IMR-90 (cell line): ENCODE measurements around the gene IFT52. TPM values are rescaled to one million over a fixed set of nuclear protein-coding genes. Genes with fewer than 3 reads are reported as not detected.

Source experiments
- ATAC-seq: fragments of 200-7000 bp; cut with Tn5 transposase; 2 replicates; pipeline ENCODE4 v1.9.1; 2020; ENCODE audit warnings: low read depth, mild to moderate bottlenecking, moderate library complexity
- BruUV-seq: library from RNA; stranded (reverse); fragments of 400-500 nt; replicated peaks from 2 replicates; lab custom pipeline; 2021; lab: Mats Ljungman, UMichigan
- CTCF ChIA-PET: fragments of 300-600 bp; formaldehyde crosslinking; extraction: SDS; loops from one replicate; lab custom pipeline; 2021; ENCODE audit warnings: antibody characterized with exemption; lab: Yijun Ruan, JAX
- POLR2A ChIA-PET: fragments of 300-600 bp; sonication (Branson Sonifier 250); formaldehyde crosslinking; loops from one replicate; lab custom pipeline; 2022; ENCODE audit warnings: antibody characterized with exemption; ENCODE audit not compliant: unreplicated experiment; lab: Charles Lee
- DNase-seq: peaks from one replicate; pipeline ENCODE4 v3.0.0; 2013
- H2AFZ ChIP-seq: replicated peaks from 2 replicates; pipeline ENCODE3; 2013; ENCODE audit warnings: low read length, mild to moderate bottlenecking; ENCODE audit not compliant: poor library complexity
- H2AK5ac ChIP-seq: 2 replicates; pipeline ENCODE4 v1.6.1; 2013; ENCODE audit warnings: low read depth, low read length, inconsistent platforms
- H2AK9ac ChIP-seq: replicated peaks from 2 replicates; pipeline ENCODE3; 2013; ENCODE audit warnings: mild to moderate bottlenecking, low read depth, low read length, moderate library complexity; ENCODE audit not compliant: poor library complexity
- H2BK120ac ChIP-seq: 2 replicates; pipeline ENCODE4 v1.6.1; 2013; ENCODE audit warnings: low read depth, low read length, inconsistent platforms
- H2BK15ac ChIP-seq: 3 replicates; pipeline ENCODE4 v1.6.1; 2013; ENCODE audit warnings: low read depth, low read length, inconsistent platforms
- H2BK20ac ChIP-seq: 2 replicates; pipeline ENCODE4 v1.6.1; 2013; ENCODE audit warnings: low read depth, mild to moderate bottlenecking, inconsistent platforms, low read length, moderate library complexity
- H2BK5ac ChIP-seq: 2 replicates; pipeline ENCODE4 v1.6.1; 2013; ENCODE audit warnings: mild to moderate bottlenecking, low read depth, low read length, inconsistent platforms; ENCODE audit not compliant: poor library complexity, severe bottlenecking
- H3K14ac ChIP-seq: replicated peaks from 2 replicates; pipeline ENCODE4 v1.6.1; 2013; ENCODE audit warnings: low read depth, low read length, inconsistent platforms
- H3K18ac ChIP-seq: 2 replicates; pipeline ENCODE4 v1.6.1; 2013; ENCODE audit warnings: low read depth, low read length, control low read depth
- H3K23ac ChIP-seq: 2 replicates; pipeline ENCODE4 v1.6.1; 2013; ENCODE audit warnings: low read depth, low read length, inconsistent platforms
- H3K27ac ChIP-seq: 2 replicates; pipeline ENCODE4 v1.5.1; 2013; ENCODE audit warnings: mild to moderate bottlenecking, control low read depth, low read length; ENCODE audit not compliant: insufficient read depth
- H3K27me3 ChIP-seq: 2 replicates; pipeline ENCODE4 v1.6.1; 2013; ENCODE audit warnings: low read length; ENCODE audit not compliant: control insufficient read depth, insufficient read depth
- H3K36me3 ChIP-seq: 2 replicates; pipeline ENCODE4 v1.6.1; 2013; ENCODE audit warnings: low read length, mixed read lengths; ENCODE audit not compliant: control insufficient read depth, insufficient read depth
- H3K4ac ChIP-seq: 2 replicates; pipeline ENCODE4 v1.6.1; 2013; ENCODE audit warnings: low read depth, low read length, inconsistent platforms
- H3K4me1 ChIP-seq: 2 replicates; pipeline ENCODE4 v1.6.1; 2013; ENCODE audit warnings: low read length, mixed read lengths; ENCODE audit not compliant: control insufficient read depth, insufficient read depth
- H3K4me2 ChIP-seq: 2 replicates; pipeline ENCODE4 v1.6.1; 2013; ENCODE audit warnings: low read depth, mild to moderate bottlenecking, control low read depth, low read length, moderate library complexity
- H3K4me3 ChIP-seq: 2 replicates; pipeline ENCODE4 v1.5.1; 2013; ENCODE audit warnings: low read depth, mild to moderate bottlenecking, control low read depth, low read length, moderate library complexity; ENCODE audit not compliant: insufficient read depth
- H3K56ac ChIP-seq: 2 replicates; pipeline ENCODE4 v1.6.1; 2013; ENCODE audit warnings: low read length, inconsistent platforms; ENCODE audit not compliant: insufficient read depth; ENCODE audit errors: extremely low read depth
- H3K79me1 ChIP-seq, 2 experiments: 2 replicates each; pipeline ENCODE4 v1.6.1; 2013; ENCODE audit warnings: low read length in 2 of 2, inconsistent platforms in 1 of 2, low read depth in 1 of 2
- H3K9ac ChIP-seq: 2 replicates; pipeline ENCODE4 v1.6.1; 2013; ENCODE audit warnings: low read depth, low read length, control low read depth
- H3K9me1 ChIP-seq: 2 replicates; pipeline ENCODE4 v1.6.1; 2013; ENCODE audit warnings: low read length, inconsistent platforms; ENCODE audit not compliant: insufficient read depth
- H3K9me3 ChIP-seq: 2 replicates; pipeline ENCODE4 v1.6.1; 2013; ENCODE audit warnings: low read length; ENCODE audit not compliant: control insufficient read depth, insufficient read depth
- H4K20me1 ChIP-seq: 2 replicates; pipeline ENCODE4 v1.6.1; 2013; ENCODE audit warnings: low read length, inconsistent platforms; ENCODE audit not compliant: insufficient read depth
- H4K5ac ChIP-seq: 2 replicates; pipeline ENCODE4 v1.6.1; 2013; ENCODE audit warnings: mild to moderate bottlenecking, low read depth, low read length, control low read depth
- H4K8ac ChIP-seq, 2 experiments: 2 replicates each; pipeline ENCODE4 v1.6.1; 2013; ENCODE audit warnings: low read depth in 2 of 2, low read length in 2 of 2, control low read depth in 1 of 2, inconsistent platforms in 1 of 2
- H4K91ac ChIP-seq: 2 replicates; pipeline ENCODE4 v1.6.1; 2013; ENCODE audit warnings: low read depth, low read length, inconsistent platforms; ENCODE audit not compliant: insufficient read depth
- MXI1 ChIP-seq: IDR thresholded peaks from 2 replicates; pipeline ENCODE4 v1.6.1; 2012; ENCODE audit warnings: low read depth, mild to moderate bottlenecking, low read length, moderate library complexity, borderline replicate concordance
- POLR2A ChIP-seq: IDR thresholded peaks from 2 replicates; pipeline ENCODE4 v1.6.1; 2012; ENCODE audit warnings: mild to moderate bottlenecking, low read depth, low read length
- RAD21 ChIP-seq: IDR thresholded peaks from 2 replicates; pipeline ENCODE4 v1.6.1; 2012; ENCODE audit warnings: low read length, improper control_type of control experiment
- SMC3 ChIP-seq: fragments of 150-350 bp; IDR thresholded peaks from 2 replicates; pipeline ENCODE4 v1.6.1; 2016; ENCODE audit warnings: low read depth, mild to moderate bottlenecking, antibody characterized with exemption, low read length, moderate library complexity
- USF2 ChIP-seq: fragments of 150-350 bp; IDR thresholded peaks from 2 replicates; pipeline ENCODE4 v1.6.1; 2017; ENCODE audit warnings: mild to moderate bottlenecking, antibody characterized with exemption, low read length, low read depth
- WGBS, 2 experiments: methylation state at CpG; one replicate each; pipeline versions ENCODE4 v1.1.5 to v1.1.7; 2013; ENCODE audit warnings: missing lambda C conversion rate in 2 of 2; ENCODE audit not compliant: insufficient read length in 1 of 2; ENCODE audit errors: extremely low coverage in 2 of 2; 5-methylcytosine and 5-hydroxymethylcytosine counted together
- dilution Hi-C: fragments of 300-500 bp; cut with HindIII; formaldehyde crosslinking; loops from one replicate; pipeline ENCODE4 v1.14.3; 2018; ENCODE audit warnings: low sequenced_read_pairs; ENCODE audit not compliant: unreplicated experiment
- in situ Hi-C: fragments of 300-500 bp; cut with MboI; formaldehyde crosslinking; loops from 3 replicates; pipeline ENCODE4 v1.14.3; 2019; ENCODE audit warnings: low sequenced_read_pairs, inconsistent platforms, mixed read lengths
- intact Hi-C: fragments of 100-400 bp; cut with micrococcal nuclease; formaldehyde crosslinking; loops from 2 replicates; pipeline ENCODE4 v1.10.0; 2022
- polyA plus RNA-seq, 3 experiments: library from polyadenylated mRNA; depleted of rRNA; stranded (reverse); fragments of >200 nt; gene quantifications; 2 replicates each; pipeline ENCODE4 v1.2.3, GENCODE V29; 2012; ENCODE audit warnings: low replicate concordance in 1 of 3
- total RNA-seq: library from RNA; depleted of rRNA; stranded (reverse); fragments of >200 nt; gene quantifications from 2 replicates; pipeline ENCODE4 v1.2.3, GENCODE V29; 2012
- TF ChIP-seq, protein P1 (sequence below): conservative IDR thresholded peaks from 2 replicates; pipeline ENCODE4 v1.5.1; 2012; ENCODE audit warnings: mild to moderate bottlenecking, low read depth, low read length, improper control_type of control experiment

IFT52 gene
- total and polyA plus RNA-seq, 2 of the 4 experiments (the other 2 are of a cell fraction), result 31.2 to 55.6 TPM

DNA sequence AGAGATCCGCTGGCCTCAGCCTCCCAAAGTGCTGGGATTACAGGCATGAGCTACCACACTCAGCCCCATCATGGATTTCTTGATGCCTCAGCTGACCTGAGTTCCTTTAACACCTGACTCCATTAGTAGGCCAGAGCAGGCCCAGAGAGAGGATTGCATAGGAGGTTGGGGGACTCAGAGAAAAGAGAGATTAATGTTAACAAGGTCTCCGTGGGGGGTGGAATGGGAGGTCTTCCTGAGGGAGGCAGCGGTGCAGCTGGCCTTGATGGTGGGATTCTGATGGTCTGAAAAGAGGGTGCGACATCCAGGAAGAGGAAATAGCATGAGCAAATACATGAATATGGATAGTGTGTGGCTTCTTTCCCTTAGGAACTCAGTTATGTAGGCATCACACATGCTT, 22.0 kb upstream of the IFT52 start:
- H3K56ac ChIP-seq, result no peak overlapping the region
- no peaks in the 10 kb centered on the region; the same call in 1 of the 2 replicates for H3K9me1 ChIP-seq
- no CpG with 5 or more reads among the region's 4 CpGs for WGBS, 2 experiments
- no peak overlapping the region for H2BK5ac ChIP-seq
- peaks cover 11% of the 10 kb centered on the region; the same call in 1 of the 2 replicates for H3K27me3 ChIP-seq
- POLR2A ChIA-PET, result no interaction called here
- ATAC-seq, result no peak
- TF ChIP-seq MXI1, result no peak
- TF ChIP-seq POLR2A, result no peak
- TF ChIP-seq SMC3, result no peak
- TF ChIP-seq, protein P1, sequence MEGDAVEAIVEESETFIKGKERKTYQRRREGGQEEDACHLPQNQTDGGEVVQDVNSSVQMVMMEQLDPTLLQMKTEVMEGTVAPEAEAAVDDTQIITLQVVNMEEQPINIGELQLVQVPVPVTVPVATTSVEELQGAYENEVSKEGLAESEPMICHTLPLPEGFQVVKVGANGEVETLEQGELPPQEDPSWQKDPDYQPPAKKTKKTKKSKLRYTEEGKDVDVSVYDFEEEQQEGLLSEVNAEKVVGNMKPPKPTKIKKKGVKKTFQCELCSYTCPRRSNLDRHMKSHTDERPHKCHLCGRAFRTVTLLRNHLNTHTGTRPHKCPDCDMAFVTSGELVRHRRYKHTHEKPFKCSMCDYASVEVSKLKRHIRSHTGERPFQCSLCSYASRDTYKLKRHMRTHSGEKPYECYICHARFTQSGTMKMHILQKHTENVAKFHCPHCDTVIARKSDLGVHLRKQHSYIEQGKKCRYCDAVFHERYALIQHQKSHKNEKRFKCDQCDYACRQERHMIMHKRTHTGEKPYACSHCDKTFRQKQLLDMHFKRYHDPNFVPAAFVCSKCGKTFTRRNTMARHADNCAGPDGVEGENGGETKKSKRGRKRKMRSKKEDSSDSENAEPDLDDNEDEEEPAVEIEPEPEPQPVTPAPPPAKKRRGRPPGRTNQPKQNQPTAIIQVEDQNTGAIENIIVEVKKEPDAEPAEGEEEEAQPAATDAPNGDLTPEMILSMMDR, result no peak
- no peak for TF ChIP-seq USF2
- no peak for TF ChIP-seq RAD21
- H2BK20ac ChIP-seq, result no peak overlapping the region
- H3K4ac ChIP-seq, result no peak overlapping the region
- H3K4me2 ChIP-seq, result no peak overlapping the region
- H2BK120ac ChIP-seq, result no peak overlapping the region
- no peak for DNase-seq
- H4K91ac ChIP-seq, result no peak overlapping the region
- no peak overlapping the region for H2AK9ac ChIP-seq
- H3K18ac ChIP-seq, result no peak overlapping the region
- H3K4me3 ChIP-seq, result no peak overlapping the region
- H4K20me1 ChIP-seq, result no peaks in the 10 kb centered on the region
- H3K4me1 ChIP-seq, result no peaks in the 10 kb centered on the region
- H3K79me1 ChIP-seq, result no peaks in the 10 kb centered on the region
- CTCF ChIA-PET, result no interaction called here
- H3K9me3 ChIP-seq, result no peaks in the 10 kb centered on the region
- no peak overlapping the region for H2AK5ac ChIP-seq
- dilution Hi-C loops, result no loop called here
- H3K27ac ChIP-seq, result no peak overlapping the region
- H4K8ac ChIP-seq, result no peak overlapping the region
- intact Hi-C loops, result no loop called here
- no peak overlapping the region for H3K9ac ChIP-seq
- H3K14ac ChIP-seq, result no peak overlapping the region
- in situ Hi-C loops, result no loop called here
- no peak overlapping the region for H4K5ac ChIP-seq
- H2BK15ac ChIP-seq, result no peak overlapping the region
- H3K23ac ChIP-seq, result no peak overlapping the region
- no peak overlapping the region for H2AFZ ChIP-seq
- no peaks in the 10 kb centered on the region for H3K36me3 ChIP-seq
- BruUV-seq, result no TSS peak
